CD4-positive, alpha-beta T cell treated with Interleukin-10 for 1 hour (primary cell): ENCODE data around the gene PPRC1.
A peak's percentile ranks its signal among the peaks of the same experiment; 100 is the strongest.

Source experiments
- DNase-seq: peaks from one replicate; pipeline ENCODE4 v3.0.0-alpha.2; 2020

PPRC1 gene, protein sequence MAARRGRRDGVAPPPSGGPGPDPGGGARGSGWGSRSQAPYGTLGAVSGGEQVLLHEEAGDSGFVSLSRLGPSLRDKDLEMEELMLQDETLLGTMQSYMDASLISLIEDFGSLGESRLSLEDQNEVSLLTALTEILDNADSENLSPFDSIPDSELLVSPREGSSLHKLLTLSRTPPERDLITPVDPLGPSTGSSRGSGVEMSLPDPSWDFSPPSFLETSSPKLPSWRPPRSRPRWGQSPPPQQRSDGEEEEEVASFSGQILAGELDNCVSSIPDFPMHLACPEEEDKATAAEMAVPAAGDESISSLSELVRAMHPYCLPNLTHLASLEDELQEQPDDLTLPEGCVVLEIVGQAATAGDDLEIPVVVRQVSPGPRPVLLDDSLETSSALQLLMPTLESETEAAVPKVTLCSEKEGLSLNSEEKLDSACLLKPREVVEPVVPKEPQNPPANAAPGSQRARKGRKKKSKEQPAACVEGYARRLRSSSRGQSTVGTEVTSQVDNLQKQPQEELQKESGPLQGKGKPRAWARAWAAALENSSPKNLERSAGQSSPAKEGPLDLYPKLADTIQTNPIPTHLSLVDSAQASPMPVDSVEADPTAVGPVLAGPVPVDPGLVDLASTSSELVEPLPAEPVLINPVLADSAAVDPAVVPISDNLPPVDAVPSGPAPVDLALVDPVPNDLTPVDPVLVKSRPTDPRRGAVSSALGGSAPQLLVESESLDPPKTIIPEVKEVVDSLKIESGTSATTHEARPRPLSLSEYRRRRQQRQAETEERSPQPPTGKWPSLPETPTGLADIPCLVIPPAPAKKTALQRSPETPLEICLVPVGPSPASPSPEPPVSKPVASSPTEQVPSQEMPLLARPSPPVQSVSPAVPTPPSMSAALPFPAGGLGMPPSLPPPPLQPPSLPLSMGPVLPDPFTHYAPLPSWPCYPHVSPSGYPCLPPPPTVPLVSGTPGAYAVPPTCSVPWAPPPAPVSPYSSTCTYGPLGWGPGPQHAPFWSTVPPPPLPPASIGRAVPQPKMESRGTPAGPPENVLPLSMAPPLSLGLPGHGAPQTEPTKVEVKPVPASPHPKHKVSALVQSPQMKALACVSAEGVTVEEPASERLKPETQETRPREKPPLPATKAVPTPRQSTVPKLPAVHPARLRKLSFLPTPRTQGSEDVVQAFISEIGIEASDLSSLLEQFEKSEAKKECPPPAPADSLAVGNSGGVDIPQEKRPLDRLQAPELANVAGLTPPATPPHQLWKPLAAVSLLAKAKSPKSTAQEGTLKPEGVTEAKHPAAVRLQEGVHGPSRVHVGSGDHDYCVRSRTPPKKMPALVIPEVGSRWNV (N-terminal part only)

DNA sequence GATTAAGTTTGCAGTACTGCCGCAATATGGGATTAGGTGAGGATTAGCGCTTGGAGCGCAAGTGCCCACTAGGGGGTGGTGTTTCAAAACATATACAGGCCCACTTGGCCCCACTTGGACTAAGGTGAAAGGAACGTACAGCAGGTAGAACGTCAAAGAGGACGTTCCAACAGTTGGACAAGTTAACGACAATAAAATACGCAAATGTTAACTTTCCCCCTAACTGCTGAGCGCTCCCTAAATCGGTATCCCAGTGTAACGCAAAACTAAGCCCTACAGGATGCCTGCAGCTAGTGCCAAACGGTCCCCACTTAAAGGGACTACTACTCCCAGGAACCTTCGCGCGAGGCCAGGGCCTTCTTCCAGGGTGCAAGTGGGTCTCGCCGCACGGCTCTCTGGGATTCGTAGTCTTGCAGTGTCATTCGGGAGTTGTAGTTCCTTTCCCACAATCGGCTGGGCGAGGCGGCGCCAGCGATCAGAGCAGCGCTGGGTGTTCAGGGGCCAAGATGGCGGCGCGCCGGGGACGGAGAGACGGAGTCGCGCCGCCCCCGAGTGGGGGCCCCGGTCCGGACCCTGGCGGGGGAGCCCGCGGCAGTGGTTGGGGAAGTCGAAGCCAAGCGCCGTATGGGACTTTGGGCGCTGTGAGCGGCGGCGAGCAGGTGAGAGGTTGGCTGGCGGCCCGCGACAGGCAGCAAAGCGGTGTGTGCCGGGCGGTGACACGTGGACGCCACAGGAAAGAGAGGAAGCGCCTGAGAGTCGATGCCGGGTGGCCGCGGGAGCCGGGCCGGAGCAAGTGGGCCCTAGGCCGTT is at the start of gene PPRC1:
PPRC1 (plus strand) TSS at position 478 of the 810 bp plus-strand sequence; CDS start at position 507, 29 bp downstream.
- peak; percentile 98 for DNase-seq

DNA sequence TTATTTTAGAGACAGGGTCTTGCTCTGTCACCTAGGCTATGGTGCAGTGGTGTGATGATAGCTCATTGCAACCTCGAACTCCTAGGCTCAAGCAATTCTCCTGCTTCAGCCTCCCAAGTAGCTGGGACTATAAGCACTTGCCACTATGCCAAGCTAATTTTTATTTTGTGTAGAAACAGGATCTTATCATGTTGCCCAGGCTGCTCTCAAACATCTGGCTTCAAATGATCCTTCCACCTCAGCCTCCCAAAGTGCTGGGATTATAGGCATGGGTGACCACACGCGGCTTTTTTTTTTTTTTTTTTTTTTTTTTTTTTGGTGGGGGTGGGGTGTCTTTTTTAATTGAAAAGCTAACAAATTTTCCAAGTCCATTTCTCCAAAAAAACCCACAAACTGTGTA is 49.3 kb upstream of the PPRC1 start:
- DNase-seq, result no peak

DNA sequence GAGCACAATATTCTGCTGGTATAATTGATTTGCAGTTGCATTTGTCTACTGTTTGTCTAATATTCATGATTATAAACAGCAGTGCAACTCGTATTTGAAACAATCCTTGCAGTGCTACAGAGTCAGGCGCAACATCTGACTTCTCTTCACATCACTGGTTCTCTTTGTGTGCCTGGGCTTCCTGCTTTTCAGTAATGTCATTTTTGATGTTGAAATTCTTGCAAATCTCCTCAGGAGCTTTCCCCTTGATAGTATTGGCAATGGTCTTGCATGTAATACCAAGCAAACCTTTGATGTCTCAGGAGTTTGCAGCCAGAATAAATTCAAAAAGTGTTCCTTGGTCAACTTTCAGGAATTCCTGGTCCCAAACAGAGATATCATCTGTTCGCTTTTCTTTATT is 47.5 kb upstream of the PPRC1 start:
- no peak for DNase-seq

DNA sequence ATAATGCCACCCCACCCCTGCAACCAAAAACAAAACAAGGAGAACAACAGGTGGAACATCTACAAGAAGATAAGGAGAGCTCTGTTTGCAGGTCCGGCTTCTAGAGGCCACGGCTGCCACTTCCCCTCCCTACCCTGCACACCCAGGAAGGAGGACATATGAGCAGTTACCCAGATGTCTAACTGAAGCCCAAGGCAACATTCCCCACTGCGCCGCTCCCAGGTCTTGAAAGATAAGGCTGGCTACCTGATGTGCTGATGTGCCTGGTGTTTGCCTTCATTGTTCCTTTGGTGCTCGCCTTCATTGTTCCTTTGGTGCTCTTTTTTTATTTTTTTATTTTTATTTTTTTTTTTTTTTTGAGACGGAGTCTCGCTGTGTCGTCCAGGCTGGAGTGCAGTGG is 46.6 kb upstream of the PPRC1 start:
- no peak for DNase-seq

DNA sequence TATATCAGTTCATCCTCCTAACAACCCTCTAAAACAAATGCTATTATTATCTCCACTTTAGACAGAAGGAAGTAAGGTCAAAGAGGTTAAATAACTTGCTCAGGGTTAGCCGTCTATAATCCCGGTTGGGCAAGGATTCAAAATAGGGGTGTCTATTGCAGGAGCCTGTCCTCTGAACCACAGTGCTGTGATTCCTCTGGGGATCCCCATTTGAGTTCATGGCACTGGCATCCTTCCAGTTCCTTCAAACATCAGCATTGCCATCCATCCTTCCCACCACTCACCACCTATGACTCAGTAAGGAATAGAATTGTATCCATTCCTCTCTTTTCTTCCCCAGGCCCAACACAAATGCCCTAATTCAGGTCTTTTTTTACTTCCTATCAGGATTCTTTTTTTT is 42.1 kb upstream of the PPRC1 start:
- no peak for DNase-seq

DNA sequence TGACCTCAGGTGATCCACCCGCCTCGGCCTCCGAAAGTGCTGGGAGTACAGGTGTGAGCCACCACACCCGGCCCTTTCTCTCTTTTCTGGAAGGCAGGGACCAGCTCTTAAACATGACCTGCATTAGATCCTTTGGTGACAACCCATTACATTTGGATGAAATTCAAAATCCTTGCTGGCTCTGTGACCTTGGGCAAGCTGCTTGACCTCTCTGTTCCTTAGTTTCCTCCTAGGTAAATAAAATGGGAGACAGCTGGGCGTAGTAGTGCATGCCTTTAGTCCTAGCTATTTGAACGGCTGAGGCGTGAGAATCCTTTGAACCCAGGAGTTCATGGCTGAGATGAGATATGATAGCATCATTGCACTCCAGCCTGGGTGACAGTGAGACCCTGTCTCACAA is 36.4 kb upstream of the PPRC1 start:
- no peak for DNase-seq

DNA sequence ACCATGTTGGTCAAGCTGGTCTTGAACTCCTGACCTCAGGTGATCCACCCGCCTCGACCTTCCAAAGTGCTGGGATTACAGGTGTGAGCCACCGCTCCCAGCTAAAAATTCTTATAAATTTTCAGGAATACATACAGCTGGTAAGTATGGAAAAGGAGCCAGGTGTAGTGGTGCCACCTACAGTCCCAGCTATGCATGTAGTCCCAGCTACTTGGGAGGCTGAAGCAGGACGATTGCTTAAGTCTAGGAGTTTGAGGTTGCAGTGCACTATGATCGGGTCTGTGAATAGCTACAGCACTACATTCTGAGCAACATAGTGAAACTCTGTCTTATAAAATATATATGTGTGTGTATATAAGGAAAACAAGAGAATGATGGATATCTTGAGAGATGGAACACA is 31.7 kb upstream of the PPRC1 start:
- no peak for DNase-seq

DNA sequence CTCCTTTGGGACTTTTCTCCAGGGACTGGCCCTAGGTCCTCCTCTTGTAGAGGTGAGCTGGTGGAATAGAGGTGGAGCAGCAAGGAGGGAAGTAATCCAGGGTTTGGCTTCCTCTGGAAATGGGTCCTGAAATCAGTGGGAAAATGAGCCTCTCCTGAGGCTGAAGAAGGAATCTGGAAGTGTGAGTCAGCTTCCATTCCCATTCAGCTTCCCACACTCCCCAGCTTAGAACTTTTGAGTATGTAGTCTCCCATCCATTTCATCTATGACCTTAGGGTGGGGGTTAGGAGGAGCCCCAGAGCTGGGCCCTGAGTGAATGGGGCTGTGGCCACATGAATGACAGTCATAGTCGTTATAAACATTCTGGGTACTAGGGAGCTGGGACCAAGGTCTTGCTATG is 30.4 kb upstream of the PPRC1 start:
- DNase-seq, result no peak

DNA sequence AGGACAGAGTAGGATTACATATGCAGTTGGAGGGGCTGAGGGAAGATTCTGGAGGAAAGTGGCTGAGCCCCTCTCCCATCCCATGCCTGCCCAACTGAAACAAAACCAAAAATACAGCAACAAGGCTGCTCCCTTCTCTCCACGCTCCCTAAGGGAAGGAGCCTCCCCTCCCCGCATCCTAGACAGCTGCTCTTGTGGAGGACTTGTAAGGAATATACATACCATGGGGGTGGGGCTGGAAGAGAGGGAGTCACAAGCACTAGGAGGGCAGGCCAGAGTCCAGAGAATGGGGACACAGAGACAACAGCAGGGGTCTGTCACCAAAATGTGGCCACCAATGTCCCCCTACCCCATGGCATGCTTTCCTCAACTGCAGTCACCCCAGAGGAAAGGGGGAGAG is 25.8 kb upstream of the PPRC1 start:
- DNase-seq, result no peak

DNA sequence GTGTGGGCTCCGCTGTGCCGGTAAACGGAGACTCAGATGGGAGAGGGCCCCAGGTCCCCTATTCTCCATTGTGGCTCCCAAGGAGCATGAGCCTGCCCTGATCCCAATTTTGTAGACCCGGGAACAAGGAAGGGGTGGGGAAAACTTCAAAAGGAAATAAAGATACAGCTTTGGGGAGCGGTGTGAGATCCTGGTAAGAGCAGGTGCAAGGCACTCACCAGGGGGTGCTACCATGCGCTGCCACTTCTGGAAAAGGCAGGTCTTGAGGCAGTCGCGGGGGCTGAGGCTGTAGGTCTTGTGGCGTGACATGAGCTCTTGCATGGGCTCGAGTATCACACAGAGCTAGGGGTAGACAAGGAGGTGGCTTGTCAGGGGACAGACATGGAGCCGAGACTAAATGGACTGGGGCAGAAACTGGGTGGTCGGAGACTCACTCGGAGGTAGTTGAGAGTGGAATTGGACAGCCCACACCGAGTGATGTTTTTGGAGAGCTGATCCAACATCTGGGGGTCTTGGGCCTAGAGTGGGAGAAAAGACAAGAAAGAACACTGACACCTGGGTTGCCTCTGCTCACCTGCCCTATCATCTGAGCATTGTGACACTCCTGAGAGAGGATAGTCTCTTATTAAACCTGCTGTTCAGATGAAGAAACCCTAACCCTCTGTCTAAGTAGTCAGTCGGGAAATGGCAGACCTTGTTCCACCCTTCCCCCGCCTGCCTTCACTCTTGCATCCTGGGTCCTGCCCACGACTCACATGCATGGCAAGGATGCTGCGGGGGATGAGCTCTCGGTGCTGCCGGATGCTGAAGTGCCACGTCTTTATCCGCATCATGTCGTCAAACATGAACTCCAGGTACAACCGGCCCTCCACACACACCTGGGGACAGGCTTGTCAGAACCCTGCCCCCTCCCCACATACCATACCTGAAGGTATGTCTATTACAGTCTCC is 23.4 kb upstream of the PPRC1 start:
- no peak for DNase-seq

DNA sequence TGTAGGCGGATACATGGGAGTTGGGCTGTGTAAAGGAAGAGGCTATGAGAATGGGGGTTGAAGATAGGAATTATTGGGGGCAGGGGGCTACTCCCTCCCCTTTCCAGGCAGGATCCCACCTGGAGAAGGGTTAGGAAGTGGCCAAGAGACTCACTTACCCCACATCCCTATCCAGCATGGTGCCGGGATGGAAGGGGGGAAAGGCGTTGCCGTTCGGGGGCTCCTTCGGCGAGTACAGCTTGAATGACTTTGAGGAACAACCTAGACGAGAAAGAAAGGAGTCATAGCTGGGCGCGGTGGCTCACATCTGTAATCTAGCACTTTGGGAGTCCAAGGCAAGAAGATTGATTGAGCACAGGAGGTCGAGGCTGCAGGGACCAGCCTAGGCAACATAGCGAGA is 21.6 kb upstream of the PPRC1 start:
- no peak for DNase-seq

DNA sequence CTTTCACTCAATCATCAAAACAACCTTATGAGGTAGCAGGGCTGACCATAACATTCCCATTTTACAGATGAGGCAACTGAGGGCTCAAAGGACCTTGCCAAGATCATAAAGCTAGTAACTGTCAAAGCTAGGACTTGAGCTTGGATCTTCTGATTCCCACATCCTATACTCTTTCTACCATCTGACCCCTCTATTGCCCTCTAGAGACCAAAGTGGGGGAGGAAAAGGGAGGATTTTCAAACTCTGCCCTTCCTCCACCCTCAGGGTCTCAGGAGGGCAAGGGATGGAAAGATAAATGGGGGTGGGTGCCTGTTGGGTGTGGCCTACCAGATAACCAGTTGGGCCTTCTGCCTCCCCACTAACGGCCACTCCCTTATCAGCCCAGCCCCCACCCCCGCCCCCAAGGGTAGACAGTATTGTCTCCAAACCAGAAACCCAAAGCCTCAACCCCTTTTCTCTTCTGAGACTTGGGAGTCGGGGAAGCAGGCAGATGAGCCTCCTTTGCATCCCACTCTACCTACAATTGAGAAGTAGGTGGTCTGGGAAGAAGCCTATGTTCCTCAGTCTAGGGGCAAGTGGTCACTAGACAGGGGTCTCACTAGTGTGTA is 20.5 kb upstream of the PPRC1 start:
- no peak for DNase-seq

DNA sequence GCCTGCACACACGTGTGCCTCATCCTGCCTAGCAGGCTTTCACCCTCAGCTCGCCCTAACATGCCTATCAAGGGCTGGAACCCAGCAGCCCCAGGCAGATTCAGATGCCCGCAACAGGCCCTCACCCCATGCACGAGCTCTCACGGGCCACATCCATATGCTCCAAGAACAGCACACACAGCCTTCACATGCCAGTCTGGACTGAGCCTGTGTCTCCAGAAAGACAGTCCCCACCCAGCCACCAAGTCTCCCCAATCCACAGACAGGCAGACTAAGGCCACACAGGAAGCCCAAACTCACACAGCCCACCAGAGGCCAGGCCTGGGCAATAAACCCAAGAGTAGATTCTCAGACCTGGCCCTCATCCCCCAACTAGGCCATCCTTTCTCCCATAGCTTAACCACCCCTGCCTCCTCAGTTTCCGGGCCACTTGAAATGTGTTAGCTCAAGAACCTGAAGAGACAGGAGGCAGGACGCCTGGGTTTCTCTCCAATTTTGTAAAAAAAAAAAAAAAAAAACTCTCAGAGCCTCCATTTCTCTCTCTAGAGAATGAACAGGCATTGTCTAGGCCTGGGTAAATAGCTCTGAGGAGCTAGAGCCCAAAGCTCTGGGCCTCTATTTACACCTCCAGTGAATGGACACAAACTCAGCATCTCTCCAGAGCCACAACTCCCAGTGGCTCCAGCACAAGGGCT is 19.4 kb upstream of the PPRC1 start:
- peak; percentile 22 for DNase-seq

DNA sequence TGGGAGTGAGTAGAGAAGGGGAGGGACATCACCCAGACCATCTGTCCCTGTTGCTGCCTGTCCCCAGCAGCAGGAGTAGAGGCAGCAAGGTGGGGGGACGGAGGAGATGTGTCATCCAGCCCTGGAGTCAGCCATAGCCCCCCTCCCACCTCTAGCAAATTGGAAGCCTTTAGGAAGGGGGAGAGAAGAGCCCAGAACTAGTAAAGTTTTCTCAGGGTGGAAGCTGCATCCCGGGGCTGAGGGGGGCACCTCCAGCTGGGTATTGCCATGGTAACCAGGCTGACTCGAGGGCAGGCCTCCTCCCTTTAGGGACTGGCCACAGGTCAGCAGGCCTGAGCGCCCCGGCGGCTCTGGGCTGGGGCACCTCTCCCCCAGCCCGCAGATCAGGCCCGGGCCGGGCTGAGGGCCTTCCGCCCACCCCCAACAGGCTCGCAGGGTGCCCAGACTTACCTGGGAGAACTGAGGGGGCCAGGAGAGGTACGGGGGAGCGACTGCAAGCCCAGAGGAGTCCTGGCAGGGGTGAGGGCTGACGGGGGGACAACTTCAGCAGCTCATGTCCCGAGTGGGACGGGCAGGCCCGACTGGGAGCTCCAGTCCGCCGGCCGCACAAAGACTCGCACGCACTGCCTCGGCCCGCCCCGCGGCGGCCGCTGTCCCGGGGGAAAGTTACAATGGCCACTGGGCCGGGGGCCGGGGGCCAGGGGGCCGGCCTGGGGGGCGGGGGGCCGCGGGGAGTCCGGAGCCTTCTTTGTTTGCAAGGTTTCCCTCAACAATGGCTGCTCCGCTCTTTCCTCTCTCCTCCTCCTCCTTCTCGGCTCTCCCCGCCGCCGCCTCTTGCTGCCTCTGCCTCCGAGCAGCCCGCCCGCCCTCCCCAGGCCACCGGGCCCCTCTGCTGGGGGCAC is 18.6 kb upstream of the PPRC1 start:
- DNase-seq, result no peak

DNA sequence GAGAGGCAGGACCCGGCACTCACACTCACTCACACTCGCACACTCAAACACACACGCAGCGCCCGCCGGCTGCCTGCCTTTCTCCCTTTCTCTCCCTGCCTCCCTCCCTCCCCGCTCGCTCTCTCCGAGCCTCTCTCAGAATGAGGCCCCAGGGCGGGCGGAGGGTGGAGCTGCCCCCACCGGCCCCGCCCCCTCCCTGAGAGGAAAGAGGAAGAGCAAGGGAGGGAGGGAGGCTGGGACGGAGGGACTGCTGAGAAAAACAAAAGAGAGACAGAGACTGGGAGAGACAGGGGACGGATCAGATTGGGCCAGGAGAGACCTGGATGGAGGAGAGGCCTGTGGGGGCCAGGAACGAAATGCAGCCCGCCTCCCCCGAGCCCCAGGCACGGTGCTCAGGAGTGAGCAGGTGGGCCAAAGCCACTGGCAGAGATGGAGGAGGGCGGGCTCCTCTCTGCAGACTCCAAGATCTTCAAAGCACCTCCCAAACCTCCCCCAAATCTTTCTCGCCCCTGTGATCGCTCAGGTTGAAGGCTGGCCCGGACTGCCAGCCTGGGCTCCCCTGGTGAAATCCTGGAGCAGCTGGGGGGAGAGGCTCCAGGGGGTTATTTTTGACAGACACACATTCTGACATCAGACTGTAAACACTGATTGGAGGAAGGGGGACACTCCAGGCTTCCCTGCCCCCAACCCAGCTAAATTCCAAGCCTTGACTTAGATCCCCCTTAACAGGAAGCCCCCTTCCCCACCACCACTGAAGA is 17.8 kb upstream of the PPRC1 start:
- peak; percentile 83 for DNase-seq

DNA sequence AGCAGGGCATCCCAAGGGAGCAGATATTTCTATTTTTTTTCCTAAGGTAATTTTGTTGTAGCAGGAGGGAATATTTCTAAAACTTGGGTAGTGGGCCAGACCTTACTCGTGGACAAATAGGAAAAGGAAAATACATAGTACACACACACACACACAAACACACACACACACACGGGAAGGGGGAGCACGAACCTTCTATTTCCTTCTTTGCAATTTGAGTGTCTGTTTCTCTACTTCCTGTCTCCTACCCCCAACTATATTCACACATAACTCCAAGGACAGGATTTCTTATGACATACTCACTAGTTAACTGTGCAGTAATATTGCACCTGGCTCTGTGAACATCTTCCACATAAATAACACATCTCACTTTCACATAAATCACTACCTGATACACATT is 17.1 kb upstream of the PPRC1 start:
- peak; percentile 28 for DNase-seq

DNA sequence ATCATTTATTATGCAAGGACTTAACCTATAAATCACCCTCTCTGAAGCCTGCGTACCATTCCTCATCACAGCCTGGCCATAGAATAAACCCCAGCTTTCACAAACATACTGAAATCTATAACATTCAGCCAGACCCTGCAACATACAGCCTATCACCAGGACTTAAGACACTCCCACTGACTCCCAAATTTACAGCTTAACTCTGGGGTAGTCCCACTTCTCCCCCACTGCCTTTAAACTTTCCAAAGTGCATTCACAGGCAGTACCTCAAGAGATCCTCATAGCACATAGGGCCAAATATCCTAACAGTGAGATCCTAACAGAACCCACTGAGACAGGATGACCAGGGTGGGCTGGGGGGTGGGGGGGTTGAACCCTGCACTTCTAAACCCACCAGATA is 16.2 kb upstream of the PPRC1 start:
- no peak for DNase-seq
